ENCODE data around the gene NOL4L. TPM values are rescaled to one million over a fixed set of nuclear protein-coding genes. Genes with fewer than 3 reads are reported as not detected.

NOL4L gene
- total RNA-seq, 1 donor from 2014 or later, result 11.9 TPM

DNA sequence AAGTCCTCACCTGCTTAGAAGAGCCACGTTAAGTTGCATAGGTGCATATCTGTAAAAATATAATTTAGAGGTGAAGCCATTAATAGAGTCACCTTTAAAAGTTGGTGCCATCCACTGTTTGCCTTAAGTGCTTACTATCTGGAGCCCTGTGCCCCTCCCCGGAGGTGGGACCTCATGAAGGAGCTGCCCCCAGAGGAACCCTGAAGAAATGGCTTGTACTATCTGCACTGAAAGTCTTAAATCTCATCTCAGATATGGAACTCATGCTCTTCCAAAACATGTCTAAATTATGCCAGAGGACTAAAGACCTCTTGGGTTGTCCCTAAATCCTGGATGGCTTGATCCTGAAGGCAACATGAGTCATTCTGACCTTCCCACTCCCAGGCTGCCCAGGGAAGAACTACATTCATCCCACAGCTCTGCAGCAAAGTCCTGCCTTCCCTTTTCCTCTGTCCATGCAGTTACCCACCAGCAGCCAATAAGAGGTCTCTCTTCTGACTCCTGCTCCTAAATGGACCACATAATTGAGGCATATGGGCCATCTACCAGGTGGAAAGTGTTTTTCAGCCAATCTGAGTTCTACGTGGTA, 141.7 kb downstream of the NOL4L start:
- Histone ChIP-seq H3K4me1 (peaks cover 17% of the 10 kb centered on the region), H3K79me2 (ENCODE audit: low read depth) (no peaks in the 10 kb centered on the region), H3F3A (ENCODE audit: low read depth) (peaks cover 8% of the 10 kb centered on the region), H3K27me3 (no peaks in the 10 kb centered on the region), H4K20me1 (ENCODE audit: low read depth) (peaks cover 30% of the 10 kb centered on the region), H2AFZ (replicated peaks) (no peak overlapping the region), H3K9me3 (ENCODE audit: low read depth) (no peaks in the 10 kb centered on the region), H3K9ac (no peak overlapping the region), H3K36me3 (no peaks in the 10 kb centered on the region), H3K4me2 (no peak overlapping the region), H3K4me3 (no peak overlapping the region), H3K27ac (no peak overlapping the region)
- H3K27me3 Mint-ChIP-seq (ENCODE audit: insufficient read depth, low read depth), result peaks cover 3% of the 10 kb centered on the region
- TF ChIP-seq EZH2phosphoT487 (IDR thresholded peaks at IDR 0.05) (no peak), EZH2 (IDR thresholded peaks at IDR 0.05) (no peak)
- TF ChIP-seq, protein P1, sequence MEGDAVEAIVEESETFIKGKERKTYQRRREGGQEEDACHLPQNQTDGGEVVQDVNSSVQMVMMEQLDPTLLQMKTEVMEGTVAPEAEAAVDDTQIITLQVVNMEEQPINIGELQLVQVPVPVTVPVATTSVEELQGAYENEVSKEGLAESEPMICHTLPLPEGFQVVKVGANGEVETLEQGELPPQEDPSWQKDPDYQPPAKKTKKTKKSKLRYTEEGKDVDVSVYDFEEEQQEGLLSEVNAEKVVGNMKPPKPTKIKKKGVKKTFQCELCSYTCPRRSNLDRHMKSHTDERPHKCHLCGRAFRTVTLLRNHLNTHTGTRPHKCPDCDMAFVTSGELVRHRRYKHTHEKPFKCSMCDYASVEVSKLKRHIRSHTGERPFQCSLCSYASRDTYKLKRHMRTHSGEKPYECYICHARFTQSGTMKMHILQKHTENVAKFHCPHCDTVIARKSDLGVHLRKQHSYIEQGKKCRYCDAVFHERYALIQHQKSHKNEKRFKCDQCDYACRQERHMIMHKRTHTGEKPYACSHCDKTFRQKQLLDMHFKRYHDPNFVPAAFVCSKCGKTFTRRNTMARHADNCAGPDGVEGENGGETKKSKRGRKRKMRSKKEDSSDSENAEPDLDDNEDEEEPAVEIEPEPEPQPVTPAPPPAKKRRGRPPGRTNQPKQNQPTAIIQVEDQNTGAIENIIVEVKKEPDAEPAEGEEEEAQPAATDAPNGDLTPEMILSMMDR (IDR thresholded peaks at IDR 0.05), result no peak
- peaks cover 15% of the 10 kb centered on the region for H3K4me1 Mint-ChIP-seq
- H3K4me3 Mint-ChIP-seq, result no peak overlapping the region
- H3K9me3 Mint-ChIP-seq, result no peaks in the 10 kb centered on the region
- no peak for DNase-seq (ENCODE audit: low spot score)
- H3K36me3 Mint-ChIP-seq, result peaks cover 36% of the 10 kb centered on the region
- no peak overlapping the region for H3K27ac Mint-ChIP-seq

DNA sequence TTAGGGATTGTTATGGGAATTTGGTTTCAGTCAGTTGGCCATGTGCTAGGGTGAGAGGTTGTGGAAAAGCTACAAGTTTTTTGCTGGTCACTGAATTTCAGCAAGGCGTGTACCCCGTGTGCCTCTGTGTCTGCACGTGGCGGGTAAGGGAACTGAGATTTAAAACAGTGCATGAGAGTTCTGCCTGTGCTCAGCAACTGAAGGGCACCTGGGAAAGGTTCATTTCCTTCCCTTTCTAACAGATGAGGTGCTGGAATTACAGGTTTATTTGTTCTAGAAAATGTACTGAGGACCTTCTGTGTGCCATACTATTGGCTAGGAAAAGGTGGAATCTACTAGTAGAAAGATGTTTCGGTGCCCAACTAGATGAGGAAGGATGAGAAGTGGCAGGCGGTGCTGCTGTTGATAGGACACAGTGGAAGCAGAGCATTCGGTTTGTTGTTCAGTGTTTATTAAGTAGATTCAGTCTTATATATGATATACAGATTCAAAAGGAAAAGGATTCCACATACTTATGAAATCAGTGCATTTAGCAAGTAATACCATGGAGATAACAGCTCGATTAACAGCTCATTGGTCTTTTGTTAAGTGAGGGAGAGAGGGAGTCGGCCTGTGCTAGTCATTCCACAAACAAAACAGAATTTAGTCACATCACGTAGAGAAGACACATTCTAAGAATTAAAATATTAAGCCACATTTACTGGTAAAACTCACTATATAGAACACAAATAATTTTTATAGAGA, 142.3 kb downstream of the NOL4L start:
- H3K9me3 ChIP-seq (ENCODE audit: low read depth), result no peaks in the 10 kb centered on the region
- H3K4me1 ChIP-seq, result peaks cover 17% of the 10 kb centered on the region
- H3K27me3 ChIP-seq, result no peaks in the 10 kb centered on the region
- Mint-ChIP-seq H3K4me1 (peaks cover 15% of the 10 kb centered on the region), H3K27me3 (ENCODE audit: insufficient read depth, low read depth) (peaks cover 6% of the 10 kb centered on the region), H3K4me3 (no peak overlapping the region), H3K27ac (no peak overlapping the region), H3K36me3 (peaks cover 36% of the 10 kb centered on the region), H3K9me3 (no peaks in the 10 kb centered on the region)
- peaks cover 31% of the 10 kb centered on the region for H4K20me1 ChIP-seq (ENCODE audit: low read depth)
- no peak overlapping the region for H3K27ac ChIP-seq
- H3K36me3 ChIP-seq, result no peaks in the 10 kb centered on the region
- no peaks in the 10 kb centered on the region for H3K79me2 ChIP-seq (ENCODE audit: low read depth)
- no peak overlapping the region for H3K9ac ChIP-seq
- TF ChIP-seq, protein P1 (IDR thresholded peaks at IDR 0.05), result no peak
- TF ChIP-seq EZH2 (IDR thresholded peaks at IDR 0.05) (no peak), EZH2phosphoT487 (IDR thresholded peaks at IDR 0.05) (no peak)
- no peak overlapping the region for H3K4me2 ChIP-seq
- no peak overlapping the region for H3K4me3 ChIP-seq
- DNase-seq (ENCODE audit: low spot score), result no peak
- H3F3A ChIP-seq (ENCODE audit: low read depth), result peaks cover 8% of the 10 kb centered on the region
- no peak overlapping the region for H2AFZ ChIP-seq (replicated peaks)

DNA sequence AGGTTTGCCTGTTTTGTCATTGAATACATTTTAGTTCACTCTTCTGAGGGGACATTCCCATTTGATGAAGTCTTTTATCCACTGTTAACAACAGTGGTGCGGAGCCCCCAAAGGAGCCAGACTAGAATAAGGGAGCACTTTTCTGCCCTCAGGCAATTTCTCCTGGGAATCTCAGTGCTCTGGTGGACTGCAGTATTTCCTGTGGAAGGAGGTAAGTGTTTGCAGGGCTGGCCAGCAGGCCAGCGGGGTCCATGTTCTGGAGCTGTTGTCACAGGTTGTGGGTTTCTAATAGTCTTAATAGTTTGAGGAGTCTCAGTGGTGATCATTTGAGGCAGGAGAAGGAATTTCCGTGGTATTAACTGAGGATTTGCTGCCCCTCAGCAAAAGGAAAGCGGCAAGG, 143.5 kb downstream of the NOL4L start:
- H3F3A ChIP-seq (ENCODE audit: low read depth), result peaks cover 8% of the 10 kb centered on the region
- no peak overlapping the region for H3K4me3 ChIP-seq
- H3K4me1 Mint-ChIP-seq, result peaks cover 15% of the 10 kb centered on the region
- H3K4me2 ChIP-seq, result no peak overlapping the region
- H3K27me3 Mint-ChIP-seq (ENCODE audit: insufficient read depth, low read depth), result peaks cover 6% of the 10 kb centered on the region
- H3K36me3 ChIP-seq, result no peaks in the 10 kb centered on the region
- no peak overlapping the region for H3K4me3 Mint-ChIP-seq
- no peaks in the 10 kb centered on the region for H3K27me3 ChIP-seq
- no peak for DNase-seq (ENCODE audit: low spot score)
- no peaks in the 10 kb centered on the region for H3K9me3 Mint-ChIP-seq
- no peak overlapping the region for H3K27ac ChIP-seq
- H4K20me1 ChIP-seq (ENCODE audit: low read depth), result peaks cover 43% of the 10 kb centered on the region
- H3K36me3 Mint-ChIP-seq, result peaks cover 42% of the 10 kb centered on the region
- H3K79me2 ChIP-seq (ENCODE audit: low read depth), result no peaks in the 10 kb centered on the region
- no peak overlapping the region for H3K9ac ChIP-seq
- peaks cover 17% of the 10 kb centered on the region for H3K4me1 ChIP-seq
- H2AFZ ChIP-seq (replicated peaks), result no peak overlapping the region
- no peaks in the 10 kb centered on the region for H3K9me3 ChIP-seq (ENCODE audit: low read depth)
- TF ChIP-seq, protein P1 (IDR thresholded peaks at IDR 0.05), result no peak
- no peak for TF ChIP-seq EZH2phosphoT487 (IDR thresholded peaks at IDR 0.05)
- no peak for TF ChIP-seq EZH2 (IDR thresholded peaks at IDR 0.05)
- peak overlapping the region; percentile 16 for H3K27ac Mint-ChIP-seq

Measured in neural progenitor cell (in vitro differentiated cells).